HepG2 (cell line): Measurements from ENCODE around the gene NCOR2. TPM values are rescaled to one million over a fixed set of nuclear protein-coding genes. Genes with fewer than 3 reads are reported as not detected.
A peak's percentile ranks its signal among the peaks of the same experiment; 100 is the strongest.

Experiments used
- ATAC-seq: fragments of 200-7000 bp; cut with Tn5 transposase; 3 replicates; pipeline ENCODE4 v1.9.1; 2020; ENCODE audit warnings: mild to moderate bottlenecking, moderate library complexity
- BruUV-seq: library from RNA; stranded (reverse); fragments of 400-500 nt; replicated peaks from 2 replicates; lab custom pipeline; 2021; lab: Mats Ljungman, UMichigan
- CTCF ChIA-PET: fragments of 300-600 bp; formaldehyde crosslinking; extraction: SDS; loops from one replicate; lab custom pipeline; 2021; ENCODE audit warnings: low total read pairs, inconsistent platforms, low intra/inter-chr PET ratio; lab: Yijun Ruan, JAX
- POLR2A ChIA-PET: fragments of 350-600 bp; sonication (Branson Sonifier 250); formaldehyde crosslinking; loops from one replicate; lab custom pipeline; 2020; ENCODE audit warnings: antibody characterized with exemption, inconsistent platforms; lab: Yijun Ruan, JAX
- DNase-seq: peaks from one replicate; pipeline ENCODE4 v3.0.0-alpha.2; 2015; ENCODE audit warnings: low spot score
- FAIRE-seq: peaks from 3 replicates; lab custom pipeline; 2011; peaks lifted over from hg19 to GRCh38; lab: Jason Lieb, UNC
- H2AFZ ChIP-seq: one replicate; pipeline ENCODE4 v1.6.1; 2011; ENCODE audit warnings: low read length, inconsistent platforms
- H3K27ac ChIP-seq: fragments of 300-600 bp; 3 replicates; pipeline ENCODE4 v1.8.0; 2011; ENCODE audit warnings: mixed run types, mild to moderate bottlenecking, mixed read lengths, low read length, inconsistent platforms; ENCODE audit not compliant: insufficient read depth; ENCODE audit errors: extremely low read length
- H3K27me3 ChIP-seq, 2 experiments: fragments of 200-600 bp in 1 of 2; 2 replicates in 1 of 2; 3 replicates in 1 of 2; pipeline versions ENCODE4 v1.6.0 to v1.8.0; 2011; ENCODE audit warnings: low read length in 2 of 2, mild to moderate bottlenecking in 2 of 2, moderate library complexity in 2 of 2, inconsistent platforms in 1 of 2; ENCODE audit not compliant: insufficient read depth in 2 of 2, control insufficient read depth in 1 of 2
- H3K36me3 ChIP-seq, 2 experiments: fragments of 200-600 bp in 1 of 2; replicated peaks in 1 of 2; 2 replicates in 1 of 2; 3 replicates in 1 of 2; pipeline versions ENCODE4 v1.5.1 to v1.8.0; 2011; ENCODE audit warnings: low read length in 2 of 2, inconsistent platforms in 1 of 2; ENCODE audit not compliant: insufficient read depth in 2 of 2, control insufficient read depth in 1 of 2
- H3K4me1 ChIP-seq: 2 replicates; pipeline ENCODE4 v1.5.1; 2012; ENCODE audit warnings: low read length, inconsistent platforms; ENCODE audit not compliant: insufficient read depth
- H3K4me2 ChIP-seq: 2 replicates; pipeline ENCODE4 v1.6.0; 2011; ENCODE audit warnings: low read depth, low read length, inconsistent platforms
- H3K4me3 ChIP-seq, 3 experiments: fragments of 200-600 bp in 1 of 3; sonication (generic), shearing (Covaris generic) in 1 of 3; replicated peaks in 1 of 3; 2 replicates each; pipeline ENCODE4 v1.5.1; 2011 to 2016; ENCODE audit warnings: low read length in 3 of 3, inconsistent platforms in 2 of 3, low read depth in 2 of 3, mild to moderate bottlenecking in 2 of 3, control low read depth in 1 of 3, mixed read lengths in 1 of 3; ENCODE audit not compliant: insufficient read depth in 1 of 3
- H3K79me2 ChIP-seq: one replicate; pipeline ENCODE4 v1.6.1; 2011; ENCODE audit warnings: low read length, inconsistent platforms; ENCODE audit not compliant: insufficient read depth
- H3K9ac ChIP-seq: 2 replicates; pipeline ENCODE4 v1.6.0; 2011; ENCODE audit warnings: mild to moderate bottlenecking, low read depth, low read length, inconsistent platforms; ENCODE audit not compliant: insufficient read depth
- H3K9me3 ChIP-seq: 2 replicates; pipeline ENCODE4 v1.5.1; 2012; ENCODE audit warnings: mild to moderate bottlenecking, low read length
- H4K20me1 ChIP-seq: 2 replicates; pipeline ENCODE4 v1.6.0; 2011; ENCODE audit warnings: inconsistent platforms, mild to moderate bottlenecking, low read length, moderate library complexity; ENCODE audit not compliant: insufficient read depth
- AGO1 ChIP-seq: fragments of 200-400 bp; formaldehyde crosslinking; IDR thresholded peaks from 2 replicates; pipeline ENCODE4 v1.6.1; 2017; ENCODE audit warnings: mild to moderate bottlenecking, low read depth, low read length, moderate library complexity; ENCODE audit not compliant: poor library complexity, severe bottlenecking
- CENPT ChIP-seq: sonication (generic); formaldehyde crosslinking; IDR thresholded peaks from 2 replicates; pipeline ENCODE4 v1.8.0; 2022; ENCODE audit warnings: low read depth, mild to moderate bottlenecking, moderate library complexity, missing genetic modification reagents
- KDM1A ChIP-seq: IDR thresholded peaks from 2 replicates; pipeline ENCODE4 v1.6.1; 2016; ENCODE audit warnings: missing compliant biosample characterization
- NFE2 ChIP-seq: sonication (generic); formaldehyde crosslinking; IDR thresholded peaks from 2 replicates; pipeline ENCODE4 v1.4.0; 2020; ENCODE audit warnings: missing genetic modification reagents
- NFKBIZ ChIP-seq: IDR thresholded peaks from 2 replicates; pipeline ENCODE4 v1.6.1; 2018; ENCODE audit warnings: missing genetic modification reagents, missing compliant biosample characterization
- SMAD1 ChIP-seq: sonication (generic); formaldehyde crosslinking; IDR thresholded peaks from 2 replicates; pipeline ENCODE4 v1.4.0; 2020; ENCODE audit warnings: missing genetic modification reagents, low read depth, mild to moderate bottlenecking, borderline replicate concordance
- ZNF281 ChIP-seq: sonication (generic); formaldehyde crosslinking; IDR thresholded peaks from 2 replicates; pipeline ENCODE4 v1.4.0; 2020; ENCODE audit warnings: missing genetic modification reagents, borderline replicate concordance
- ZNF431 ChIP-seq: sonication (generic); formaldehyde crosslinking; IDR thresholded peaks from 2 replicates; pipeline ENCODE4 v1.9.0; 2022; ENCODE audit warnings: missing genetic modification reagents, low read depth, mild to moderate bottlenecking, borderline replicate concordance
- ZNF547 ChIP-seq: sonication (generic); formaldehyde crosslinking; IDR thresholded peaks from 2 replicates; pipeline ENCODE4 v1.5.1; 2020; ENCODE audit warnings: mild to moderate bottlenecking, missing genetic modification reagents
- ZNF629 ChIP-seq: sonication (generic); formaldehyde crosslinking; conservative IDR thresholded peaks from 2 replicates; pipeline ENCODE4 v1.5.0; 2020; ENCODE audit warnings: missing genetic modification reagents
- ZNF768 ChIP-seq: sonication (generic); formaldehyde crosslinking; IDR thresholded peaks from 2 replicates; pipeline ENCODE4 v1.4.0; 2020; ENCODE audit warnings: missing genetic modification reagents
- WGBS: methylation state at CpG from one replicate; pipeline ENCODE4 v1.1.6; 2017; ENCODE audit warnings: low lambda C conversion rate; 5-methylcytosine and 5-hydroxymethylcytosine counted together
- in situ Hi-C: cut with HindIII; loops from 2 replicates; pipeline ENCODE4 v1.10.0; 2017; ENCODE audit warnings: low pct_unique_long_range_greater_than_20kb; ENCODE audit not compliant: extremely low pct_ligation_motif_present
- intact Hi-C: fragments of 100-400 bp; cut with micrococcal nuclease; formaldehyde crosslinking; loops from one replicate; pipeline ENCODE4 v1.10.0; 2022; ENCODE audit not compliant: unreplicated experiment
- polyA plus RNA-seq, 8 experiments: library from polyadenylated mRNA; depleted of rRNA in 3 of 8; stranded (reverse) in 7 of 8; unstranded in 1 of 8; fragments of >200 nt; fragmentation: Illumina TruSeq in 4 of 8; extraction: Trizol in 4 of 8; gene quantifications; 2 replicates each; pipeline versions ENCODE4 v1.2.1 to v1.2.3, GENCODE V29; 2011 to 2016; ENCODE audit warnings: low read depth in 4 of 8, missing spikeins in 1 of 8, mixed read lengths in 1 of 8; ENCODE audit not compliant: insufficient read depth in 1 of 8
- total RNA-seq, 5 experiments: library from RNA; depleted of rRNA; stranded (reverse); fragments of >200 nt; fragmentation: Illumina TruSeq; extraction: Trizol; gene quantifications; 2 replicates each; pipeline ENCODE4 v1.2.3, GENCODE V29; 2016; ENCODE audit warnings: low read depth in 1 of 5

NCOR2 gene
- total and polyA plus RNA-seq, 2 of the 13 experiments (the other 11 are each of a cell fraction or from before 2014, with no cell fraction given), result 4.5 to 5.7 TPM

- TF ChIP-seq SMAD1 (CRISPR knock-in tag), result no peak
- no peak for TF ChIP-seq NFE2 (CRISPR knock-in tag)
- no peak for TF ChIP-seq KDM1A (CRISPR knock-in tag)
- TF ChIP-seq ZNF431 (CRISPR knock-in tag), result no peak
- TF ChIP-seq ZNF547 (CRISPR knock-in tag), result no peak
These were observed 10.6 kb upstream of the NCOR2 start (continued) for GRCh38 chr12:124577986-124578385.

- Histone ChIP-seq H4K20me1 (no peaks in the 10 kb centered on the region), H3K4me1 (peaks cover 6% of the 10 kb centered on the region; the same call in 1 of the 2 replicates), H3K9me3 (no peaks in the 10 kb centered on the region), H3K27me3 (peaks cover 4 to 14% of the 10 kb centered on the region in 2 experiments; a peak in 4 of 5 replicates)
- no peak for ATAC-seq
- 83% methylated on average over 8 of the region's 8 CpGs for WGBS
- intact Hi-C loops, result no loop called here
- CTCF ChIA-PET, result no interaction called here
- TF ChIP-seq AGO1 (no peak), ZNF629 (peak; percentile 72), ZNF768 (CRISPR knock-in tag) (no peak), NFKBIZ (no peak), ZNF281 (CRISPR knock-in tag) (no peak), CENPT (CRISPR knock-in tag) (no peak)
- TF ChIP-seq, all 625 proteins: peak for 1
- Histone ChIP-seq H2AFZ (no peak overlapping the region), H3K36me3 (no peaks in the 10 kb centered on the region), H3K27ac (no peak overlapping the region), H3K9ac (no peak overlapping the region), H3K79me2 (no peaks in the 10 kb centered on the region), H3K4me3 (no peak overlapping the region), H3K4me2 (no peak overlapping the region)
- FAIRE-seq (no peak), DNase-seq (no peak)
- POLR2A ChIA-PET, result no interaction called here
- BruUV-seq, result no TSS peak
- in situ Hi-C loops, result no loop called here
These were observed 10.0 kb upstream of the NCOR2 start for GRCh38 chr12:124577374-124577773.
